ENCODE measurements around the gene ADGRL2.

Gene ADGRL2

DNA sequence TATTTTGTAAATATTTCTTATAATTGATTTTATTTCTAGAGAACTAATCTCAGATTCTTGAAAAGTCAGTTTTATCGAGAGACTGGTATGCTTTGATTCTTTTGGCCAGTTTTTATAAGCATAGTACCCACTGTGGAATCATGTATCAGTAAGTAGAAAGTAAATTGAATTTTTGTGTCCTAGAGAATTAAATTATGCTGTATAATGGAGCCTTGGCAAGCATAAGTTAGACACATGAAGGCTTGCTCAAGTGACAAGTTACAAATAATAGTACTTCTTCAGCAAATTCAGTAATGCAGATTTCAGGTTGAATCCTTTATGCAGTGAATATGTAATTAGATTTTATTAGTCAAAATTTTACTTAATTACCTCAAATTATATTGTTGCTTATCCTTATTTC is 40.1 kb downstream of the ADGRL2 start:
- Histone ChIP-seq H3K4ac (ENCODE audit: low read depth, low read length) (no peak overlapping the region), H3K4me1 (ENCODE audit: control insufficient read depth in 1 of 2, insufficient read depth in 2 of 2, low read length in 2 of 2) (peaks cover 0 to 2% of the 10 kb centered on the region in 2 experiments), H4K91ac (ENCODE audit: low read depth, low read length) (no peak overlapping the region), H2BK120ac (ENCODE audit: insufficient read depth, low read length, poor library complexity) (no peak overlapping the region), H3K9me3 (ENCODE audit: insufficient read depth, low read depth, low read length) (no peaks in the 10 kb centered on the region), H2AK5ac (ENCODE audit: low read length) (no peak overlapping the region), H4K12ac (ENCODE audit: low read depth, low read length) (no peak overlapping the region), H3K23ac (ENCODE audit: low read length) (no peak overlapping the region), H3K4me2 (ENCODE audit: low read length) (no peak overlapping the region), H3K79me2 (ENCODE audit: control insufficient read depth, insufficient read depth, low read length, poor library complexity) (peaks cover 2% of the 10 kb centered on the region), H2BK5ac (ENCODE audit: low read depth, low read length, poor library complexity) (no peak overlapping the region), H3K18ac (ENCODE audit: low read length) (no peak overlapping the region), H2AFZ (ENCODE audit: insufficient read depth, low read length, poor library complexity) (no peak overlapping the region), H3K9ac (ENCODE audit: low read length) (no peak overlapping the region), H3K4me3 (ENCODE audit: low read depth, low read length) (no peak overlapping the region), H4K8ac (ENCODE audit: low read depth, low read length) (no peak overlapping the region), H3K14ac (ENCODE audit: low read length) (no peak overlapping the region), H2BK12ac (ENCODE audit: low read length) (no peak overlapping the region), H3K36me3 (ENCODE audit: control insufficient read depth in 1 of 2, insufficient read depth in 2 of 2, low read length in 2 of 2) (peaks cover 0 to 4% of the 10 kb centered on the region in 2 experiments), H3K79me1 (ENCODE audit: low read length) (no peaks in the 10 kb centered on the region), H3K27ac (ENCODE audit: low read depth, low read length) (no peak overlapping the region), H3K27me3 (ENCODE audit: insufficient read depth, low read length) (no peaks in the 10 kb centered on the region)
- no peak for DNase-seq
- whole genome bisulfite sequencing (ENCODE audit: extremely low coverage, insufficient coverage, insufficient read length) = no CpG with 5 or more reads among the region's 1 CpG

DNA sequence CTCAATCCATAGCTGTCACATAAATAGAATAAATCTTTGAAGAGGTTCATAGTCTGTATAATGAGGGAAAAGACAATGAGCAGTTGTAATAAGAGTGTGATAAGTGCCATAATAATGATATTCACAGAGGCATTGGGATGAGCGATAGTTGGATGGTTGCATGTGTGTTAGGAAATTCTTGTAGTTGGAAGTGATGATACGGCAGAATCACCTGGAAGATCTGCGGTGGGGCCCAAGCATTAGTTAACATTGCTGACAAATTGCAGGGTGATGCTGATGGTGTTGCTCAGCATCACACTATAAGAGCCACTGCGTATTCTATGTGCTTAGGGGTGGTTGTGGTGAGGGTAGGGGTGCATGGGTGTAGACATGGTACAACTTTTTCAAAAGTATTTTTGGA is 41.1 kb downstream of the ADGRL2 start:
- no peak overlapping the region for H3K18ac ChIP-seq (ENCODE audit: low read length)
- H2BK5ac ChIP-seq (ENCODE audit: low read depth, low read length, poor library complexity) = no peak overlapping the region
- no peak overlapping the region for H2BK120ac ChIP-seq (ENCODE audit: insufficient read depth, low read length, poor library complexity)
- H3K27ac ChIP-seq (ENCODE audit: low read depth, low read length) = no peak overlapping the region
- H3K4me3 ChIP-seq (ENCODE audit: low read depth, low read length) = no peak overlapping the region
- DNase-seq = no peak
- H3K4me1 ChIP-seq (ENCODE audit: control insufficient read depth in 1 of 2, insufficient read depth in 2 of 2, low read length in 2 of 2) = peaks cover 0 to 2% of the 10 kb centered on the region in 2 experiments
- H3K27me3 ChIP-seq (ENCODE audit: insufficient read depth, low read length) = no peaks in the 10 kb centered on the region
- H3K36me3 ChIP-seq (ENCODE audit: control insufficient read depth in 1 of 2, insufficient read depth in 2 of 2, low read length in 2 of 2) = peaks cover 0 to 4% of the 10 kb centered on the region in 2 experiments
- no peak overlapping the region for H2AK5ac ChIP-seq (ENCODE audit: low read length)
- peaks cover 2% of the 10 kb centered on the region for H3K79me2 ChIP-seq (ENCODE audit: control insufficient read depth, insufficient read depth, low read length, poor library complexity)
- WGBS (ENCODE audit: extremely low coverage, insufficient coverage, insufficient read length) = no CpG with 5 or more reads among the region's 4 CpGs
- no peaks in the 10 kb centered on the region for H3K9me3 ChIP-seq (ENCODE audit: insufficient read depth, low read depth, low read length)
- no peak overlapping the region for H2BK12ac ChIP-seq (ENCODE audit: low read length)
- peak overlapping the region; percentile 42 for H3K4ac ChIP-seq (ENCODE audit: low read depth, low read length)
- no peak overlapping the region for H4K8ac ChIP-seq (ENCODE audit: low read depth, low read length)
- H4K12ac ChIP-seq (ENCODE audit: low read depth, low read length) = no peak overlapping the region
- no peaks in the 10 kb centered on the region for H3K79me1 ChIP-seq (ENCODE audit: low read length)
- H3K9ac ChIP-seq (ENCODE audit: low read length) = no peak overlapping the region
- H3K4me2 ChIP-seq (ENCODE audit: low read length) = no peak overlapping the region
- H2AFZ ChIP-seq (ENCODE audit: insufficient read depth, low read length, poor library complexity) = no peak overlapping the region
- H3K14ac ChIP-seq (ENCODE audit: low read length) = no peak overlapping the region
- no peak overlapping the region for H4K91ac ChIP-seq (ENCODE audit: low read depth, low read length)
- no peak overlapping the region for H3K23ac ChIP-seq (ENCODE audit: low read length)

DNA sequence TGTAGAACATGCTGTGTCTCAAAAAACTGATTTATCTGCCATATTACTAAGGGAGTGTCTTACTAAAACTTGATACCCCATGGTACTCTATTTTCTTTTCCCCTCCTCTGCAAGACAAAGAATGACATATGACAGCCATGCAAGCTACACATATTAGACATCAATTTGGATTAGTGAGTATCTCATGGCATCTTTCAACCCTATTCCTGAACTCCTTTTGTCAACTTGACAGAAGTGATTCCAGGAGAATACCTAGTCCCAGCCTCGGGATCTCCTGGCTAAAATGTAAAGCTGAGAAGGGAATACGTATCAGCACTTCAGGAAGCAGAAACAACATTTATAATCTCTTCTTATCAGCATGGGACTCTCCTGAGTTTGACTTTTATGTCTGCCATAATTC is 43.7 kb downstream of the ADGRL2 start:
- H3K4ac ChIP-seq (ENCODE audit: low read depth, low read length) = no peak overlapping the region
- no CpG with 5 or more reads among the region's 2 CpGs for WGBS (ENCODE audit: extremely low coverage, insufficient coverage, insufficient read length)
- H2BK12ac ChIP-seq (ENCODE audit: low read length) = no peak overlapping the region
- H3K27ac ChIP-seq (ENCODE audit: low read depth, low read length) = no peak overlapping the region
- H3K79me2 ChIP-seq (ENCODE audit: control insufficient read depth, insufficient read depth, low read length, poor library complexity) = peaks cover 2% of the 10 kb centered on the region
- no peak overlapping the region for H4K12ac ChIP-seq (ENCODE audit: low read depth, low read length)
- H2BK120ac ChIP-seq (ENCODE audit: insufficient read depth, low read length, poor library complexity) = no peak overlapping the region
- H3K4me3 ChIP-seq (ENCODE audit: low read depth, low read length) = no peak overlapping the region
- no peaks in the 10 kb centered on the region for H3K79me1 ChIP-seq (ENCODE audit: low read length)
- peaks cover 0 to 2% of the 10 kb centered on the region in 2 experiments for H3K4me1 ChIP-seq (ENCODE audit: control insufficient read depth in 1 of 2, insufficient read depth in 2 of 2, low read length in 2 of 2)
- no peak overlapping the region for H2AK5ac ChIP-seq (ENCODE audit: low read length)
- no peak overlapping the region for H3K23ac ChIP-seq (ENCODE audit: low read length)
- H2BK5ac ChIP-seq (ENCODE audit: low read depth, low read length, poor library complexity) = no peak overlapping the region
- H3K14ac ChIP-seq (ENCODE audit: low read length) = no peak overlapping the region
- no peak overlapping the region for H2AFZ ChIP-seq (ENCODE audit: insufficient read depth, low read length, poor library complexity)
- no peak overlapping the region for H4K91ac ChIP-seq (ENCODE audit: low read depth, low read length)
- no peak for DNase-seq
- no peak overlapping the region for H3K4me2 ChIP-seq (ENCODE audit: low read length)
- no peak overlapping the region for H3K18ac ChIP-seq (ENCODE audit: low read length)
- no peak overlapping the region for H3K9ac ChIP-seq (ENCODE audit: low read length)
- no peaks in the 10 kb centered on the region for H3K9me3 ChIP-seq (ENCODE audit: insufficient read depth, low read depth, low read length)
- H3K36me3 ChIP-seq (ENCODE audit: control insufficient read depth in 1 of 2, insufficient read depth in 2 of 2, low read length in 2 of 2) = peaks cover 0 to 2% of the 10 kb centered on the region in 2 experiments
- H4K8ac ChIP-seq (ENCODE audit: low read depth, low read length) = no peak overlapping the region
- no peaks in the 10 kb centered on the region for H3K27me3 ChIP-seq (ENCODE audit: insufficient read depth, low read length)

DNA sequence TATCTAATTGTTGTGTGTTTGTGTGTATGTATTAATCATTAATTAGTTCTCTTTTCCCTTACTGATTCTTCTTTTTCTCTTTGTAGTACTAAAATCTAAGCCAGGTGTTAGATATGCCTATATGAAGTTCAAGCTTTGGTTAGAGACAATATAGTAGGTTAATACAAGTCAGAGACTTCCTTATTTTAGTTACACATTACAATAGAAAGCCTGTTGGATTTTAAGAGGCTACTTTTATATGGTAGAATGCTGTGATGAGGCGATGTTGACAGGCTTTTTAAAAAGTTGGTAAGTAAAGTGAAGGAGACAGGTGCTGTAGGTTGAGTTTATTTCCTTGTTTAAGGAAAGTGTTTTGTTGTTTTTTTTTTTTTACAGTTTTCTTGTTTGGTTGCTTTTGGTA is 45.9 kb downstream of the ADGRL2 start:
- Histone ChIP-seq H3K14ac (ENCODE audit: low read length) (no peak overlapping the region), H2AFZ (ENCODE audit: insufficient read depth, low read length, poor library complexity) (no peak overlapping the region), H2BK120ac (ENCODE audit: insufficient read depth, low read length, poor library complexity) (no peak overlapping the region), H2AK5ac (ENCODE audit: low read length) (no peak overlapping the region), H3K36me3 (ENCODE audit: control insufficient read depth in 1 of 2, insufficient read depth in 2 of 2, low read length in 2 of 2) (no peaks in the 10 kb centered on the region), H3K4me3 (ENCODE audit: low read depth, low read length) (no peak overlapping the region), H3K79me2 (ENCODE audit: control insufficient read depth, insufficient read depth, low read length, poor library complexity) (peaks cover 2% of the 10 kb centered on the region), H2BK5ac (ENCODE audit: low read depth, low read length, poor library complexity) (no peak overlapping the region), H3K27me3 (ENCODE audit: insufficient read depth, low read length) (no peaks in the 10 kb centered on the region), H4K8ac (ENCODE audit: low read depth, low read length) (no peak overlapping the region), H3K4me2 (ENCODE audit: low read length) (no peak overlapping the region), H2BK12ac (ENCODE audit: low read length) (no peak overlapping the region), H3K9ac (ENCODE audit: low read length) (no peak overlapping the region), H3K18ac (ENCODE audit: low read length) (no peak overlapping the region), H3K4me1 (ENCODE audit: control insufficient read depth in 1 of 2, insufficient read depth in 2 of 2, low read length in 2 of 2) (peaks cover 0 to 2% of the 10 kb centered on the region in 2 experiments), H3K9me3 (ENCODE audit: insufficient read depth, low read depth, low read length) (no peaks in the 10 kb centered on the region), H4K12ac (ENCODE audit: low read depth, low read length) (no peak overlapping the region), H3K23ac (ENCODE audit: low read length) (no peak overlapping the region), H3K79me1 (ENCODE audit: low read length) (no peaks in the 10 kb centered on the region), H3K27ac (ENCODE audit: low read depth, low read length) (no peak overlapping the region), H3K4ac (ENCODE audit: low read depth, low read length) (no peak overlapping the region), H4K91ac (ENCODE audit: low read depth, low read length) (no peak overlapping the region)
- DNase-seq = no peak
- WGBS (ENCODE audit: extremely low coverage, insufficient coverage, insufficient read length) = no CpG with 5 or more reads among the region's 1 CpG

Data from trophoblast cell (in vitro differentiated cells and primary cell).